ENCODE measurements around the gene ZNF682.
"Not testable (repeated sequence)": the region's sequence is repeated elsewhere in the genome, so short reads cannot be mapped to it uniquely, and the experiment has no call there.

The ZNF682 gene

GRCh38 chr19:19966862-19967261 lies 72.4 kb downstream of the ZNF682 start:
- no peak for DNase-seq

GRCh38 chr19:19966126-19966525 lies 73.2 kb downstream of the ZNF682 start:
- DNase-seq: not testable (repeated sequence)

- no peak for DNase-seq
Measured at GRCh38 chr19:19964416-19964815, 74.9 kb downstream of the ZNF682 start.

- peak; percentile 79 for DNase-seq
Measured at GRCh38 chr19:19959151-19959799, 80.0 kb downstream of the ZNF682 start.

GRCh38 chr19:19957766-19958165 lies 81.5 kb downstream of the ZNF682 start:
- not testable (repeated sequence) for DNase-seq

GRCh38 chr19:19956434-19957075 lies 82.8 kb downstream of the ZNF682 start:
- DNase-seq: peak; percentile 88

- no peak for DNase-seq
Measured at GRCh38 chr19:19955208-19955607, 84.1 kb downstream of the ZNF682 start.
